GM12801 (cell line): ENCODE results near the gene MUC5AC.

Experiments used
- CTCF ChIP-seq: IDR thresholded peaks from one replicate; pipeline ENCODE4 v1.5.1; 2011; ENCODE audit warnings: control low read depth; ENCODE audit not compliant: insufficient read length; ENCODE audit errors: extremely low read depth

Gene MUC5AC

GRCh38 chr11:1146365-1146764 is 11.4 kb upstream of the MUC5AC start:
- no peak for TF ChIP-seq CTCF

- no peak for TF ChIP-seq CTCF
Measured at GRCh38 chr11:1147792-1148191, 10.0 kb upstream of the MUC5AC start.

GRCh38 chr11:1148752-1149180 is 9.0 kb upstream of the MUC5AC start:
- no peak for TF ChIP-seq CTCF

GRCh38 chr11:1149545-1149944 is 8.2 kb upstream of the MUC5AC start:
- TF ChIP-seq CTCF, result no peak

- TF ChIP-seq CTCF, result no peak
Measured at GRCh38 chr11:1150116-1150515, 7.6 kb upstream of the MUC5AC start.

- TF ChIP-seq CTCF, result no peak
Measured at GRCh38 chr11:1150769-1151365, 6.9 kb upstream of the MUC5AC start.

GRCh38 chr11:1151366-1152315 is 6.1 kb upstream of the MUC5AC start:
- no peak for TF ChIP-seq CTCF
